K562 (cell line): ENCODE results near the gene TNK2. TPM values are rescaled to one million over a fixed set of nuclear protein-coding genes. Genes with fewer than 3 reads are reported as not detected.

Experiments used
- CXXC5 ChIP-seq: fragments of 250-450 bp; sonication (Bioruptor Pico); IDR thresholded peaks from 2 replicates; pipeline ENCODE4 v1.8.0; 2022; ENCODE audit warnings: inconsistent platforms, mild to moderate bottlenecking, moderate library complexity
- ETV5 ChIP-seq: sonication (generic); formaldehyde crosslinking; IDR thresholded peaks from 2 replicates; pipeline ENCODE4 v1.4.0; 2020; ENCODE audit warnings: low read depth, mild to moderate bottlenecking, missing genetic modification reagents
- FOXK2 ChIP-seq, 2 experiments: fragments of 450-650 bp; IDR thresholded peaks in 1 of 2; conservative IDR thresholded peaks in 1 of 2; 2 replicates each; pipeline ENCODE4 v1.6.1; 2016; ENCODE audit warnings: low read depth in 2 of 2, mild to moderate bottlenecking in 1 of 2
- JUN ChIP-seq, 2 experiments: sonication (generic) in 1 of 2; formaldehyde crosslinking in 1 of 2; IDR thresholded peaks; 2 replicates each; pipeline versions ENCODE4 v1.6.1 to v1.8.0; 2012 to 2022; ENCODE audit warnings: borderline replicate concordance in 2 of 2, mild to moderate bottlenecking in 2 of 2, improper control_type of control experiment in 1 of 2, low read depth in 1 of 2, low read length in 1 of 2, missing genetic modification reagents in 1 of 2
- MAFK ChIP-seq: IDR thresholded peaks from 2 replicates; pipeline ENCODE4 v1.6.1; 2011; ENCODE audit warnings: low read length, improper control_type of control experiment
- PML ChIP-seq: IDR thresholded peaks from 2 replicates; pipeline ENCODE4 v1.6.1; 2012; ENCODE audit warnings: low read length, inconsistent platforms
- RB1 ChIP-seq: fragments of 450-650 bp; IDR thresholded peaks from 2 replicates; pipeline ENCODE4 v1.6.1; 2017; ENCODE audit warnings: low read depth, mild to moderate bottlenecking
- STAG1 ChIP-seq: sonication (generic); formaldehyde crosslinking; IDR thresholded peaks from 2 replicates; pipeline ENCODE4 v1.5.0; 2020; ENCODE audit warnings: missing genetic modification reagents, borderline replicate concordance
- TBP ChIP-seq: optimal IDR thresholded peaks from 2 replicates; pipeline ENCODE3; 2011; ENCODE audit warnings: low read depth, low read length, improper control_type of control experiment
- TCF3 ChIP-seq: sonication (generic); formaldehyde crosslinking; IDR thresholded peaks from 2 replicates; pipeline ENCODE4 v1.4.0; 2020; ENCODE audit warnings: mild to moderate bottlenecking, missing genetic modification reagents
- ZFP36 ChIP-seq: fragments of 150-350 bp; IDR thresholded peaks from 2 replicates; pipeline ENCODE4 v1.6.1; 2018; ENCODE audit warnings: low read length, low read depth; ENCODE audit not compliant: partially characterized antibody
- ZNF217 ChIP-seq: sonication (generic); formaldehyde crosslinking; IDR thresholded peaks from 2 replicates; pipeline ENCODE4 v1.8.0; 2022; ENCODE audit warnings: mild to moderate bottlenecking, missing genetic modification reagents
- ZNF583 ChIP-seq: fragments of 250-450 bp; sonication (Bioruptor Pico); IDR thresholded peaks from 2 replicates; pipeline ENCODE4 v1.4.0; 2020
- ZNF589 ChIP-seq: fragments of 200-800 bp; sonication (Bioruptor generic); IDR thresholded peaks from 2 replicates; pipeline ENCODE4 v1.6.1; 2016; ENCODE audit warnings: low read depth, missing genetic modification characterization, missing compliant biosample characterization
- ZNF695 ChIP-seq: fragments of 450-650 bp; formaldehyde crosslinking; IDR thresholded peaks from 2 replicates; pipeline ENCODE4 v1.4.0; 2020; ENCODE audit warnings: mild to moderate bottlenecking, moderate library complexity
- polyA plus RNA-seq, 8 experiments: library from polyadenylated mRNA; depleted of rRNA in 4 of 8; stranded (reverse) in 5 of 8; unstranded in 3 of 8; fragments of >200 nt; fragmentation: Nextera tagmentation in 2 of 8; fragmentation: Illumina TruSeq in 1 of 8; extraction: Ambion mirVana in 2 of 8; extraction: Trizol in 1 of 8; gene quantifications; 2 replicates each; pipeline versions ENCODE4 v1.2.1 to v1.2.3, GENCODE V29; 2011 to 2014; ENCODE audit warnings: inconsistent platforms in 1 of 8, missing spikeins in 1 of 8
- total RNA-seq, 7 experiments: library from RNA; depleted of rRNA in 6 of 7; stranded (reverse); fragments of >200 nt in 6 of 7; fragmentation: Illumina TruSeq in 2 of 7; extraction: Trizol in 2 of 7; gene quantifications; 2 replicates each; pipeline versions ENCODE4 v1.2.1 to v1.2.3, GENCODE V29; 2011 to 2021; ENCODE audit warnings: low replicate concordance in 1 of 7
- TF ChIP-seq, protein P1 (sequence below), 2 experiments: fragments of 450-650 bp; conservative IDR thresholded peaks; 2 replicates each; pipeline ENCODE4 v1.6.1; 2017; ENCODE audit warnings: mild to moderate bottlenecking in 2 of 2, moderate library complexity in 2 of 2
- TF ChIP-seq, protein P2 (sequence below): sonication (generic); formaldehyde crosslinking; IDR thresholded peaks from 2 replicates; pipeline ENCODE4 v1.9.0; 2022; ENCODE audit warnings: mild to moderate bottlenecking, missing genetic modification reagents
- TF ChIP-seq, protein P3 (sequence below): fragments of 450-650 bp; IDR thresholded peaks from 2 replicates; pipeline ENCODE4 v1.6.1; 2016; ENCODE audit warnings: low read depth, mild to moderate bottlenecking, moderate library complexity
- TF ChIP-seq, protein P4 (sequence below): fragments of 450-650 bp; IDR thresholded peaks from 2 replicates; pipeline ENCODE4 v1.6.1; 2016; ENCODE audit warnings: antibody characterized with exemption
- TF ChIP-seq, protein P5 (sequence below): fragments of 450-650 bp; IDR thresholded peaks from 2 replicates; pipeline ENCODE4 v1.6.1; 2014; ENCODE audit warnings: low read depth, mild to moderate bottlenecking, moderate library complexity, borderline replicate concordance
- TF ChIP-seq, protein P6 (sequence below), 2 experiments: fragments of 450-650 bp in 1 of 2; sonication (generic) in 1 of 2; formaldehyde crosslinking; conservative IDR thresholded peaks; 2 replicates each; pipeline versions ENCODE4 v1.4.0 to v1.8.1; 2020 to 2022; ENCODE audit warnings: mild to moderate bottlenecking in 1 of 2, missing genetic modification reagents in 1 of 2

Gene TNK2
- total and polyA plus RNA-seq, 9 of the 15 experiments (the other 6 are each of a cell fraction or from before 2014, with no cell fraction given): 0.03 to 33.8 (median 6.5) TPM

DNA sequence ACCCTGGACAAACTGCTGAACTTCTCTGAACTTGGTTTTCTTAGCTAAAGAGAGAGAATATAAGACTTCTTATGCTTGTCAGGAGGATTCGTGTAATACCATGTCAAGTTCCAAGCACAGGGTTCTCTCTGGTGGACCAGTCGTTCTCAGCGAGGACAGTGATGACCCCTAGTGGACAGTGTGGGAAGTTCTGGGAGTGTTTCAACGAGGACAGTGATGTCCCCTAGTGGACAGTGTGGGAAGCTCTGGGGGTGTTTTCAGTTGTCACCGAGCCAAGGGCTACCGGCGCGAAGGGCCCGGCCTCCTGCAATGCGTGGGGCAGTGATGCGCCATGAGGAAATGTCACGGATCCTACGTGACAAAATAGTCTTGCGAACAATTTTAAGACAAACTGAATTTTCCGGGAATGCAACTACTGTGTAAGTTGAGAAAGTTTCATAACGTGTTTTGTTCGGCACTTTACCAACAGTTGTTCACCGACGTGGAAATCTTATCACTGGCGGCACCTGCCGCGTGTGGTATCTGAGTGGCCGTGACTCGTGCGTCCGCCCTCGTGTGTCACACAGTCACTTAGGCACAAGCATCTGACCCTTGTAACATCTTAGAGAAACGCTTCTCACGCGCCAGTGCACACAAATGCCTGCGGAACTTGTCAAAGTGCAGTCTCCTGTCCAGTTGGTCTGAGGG lies 57.4 kb downstream of the TNK2 start (continued):
- TF ChIP-seq ETV5 (CRISPR knock-in tag) (peak; percentile 74), ZFP36 (peak; percentile 34), FOXK2 (conservative IDR thresholded peaks at IDR 0.05 in 1 of 2, IDR thresholded peaks at IDR 0.05 in 1 of 2; ENCODE audit: low read depth in 2 of 2) (peak in 1 of 2 experiments; percentile 61; a peak in 1 of 4 replicates), ZNF695 (CRISPR knock-in tag) (no peak), ZNF589 (CRISPR knock-in tag) (no peak), ZNF583 (CRISPR knock-in tag) (no peak), STAG1 (CRISPR knock-in tag) (peak; percentile 94), MAFK (0 out of 2 replicates have a peak, but pooled peaks have one; percentile 17), TCF3 (peak; percentile 33), JUN (IDR thresholded peaks at IDR 0.05; ENCODE audit: borderline replicate concordance, low read depth, low read length) (peak; percentile 74), JUN (CRISPR knock-in tag; IDR thresholded peaks at IDR 0.05; ENCODE audit: borderline replicate concordance) (no peak), CXXC5 (CRISPR knock-in tag) (peak; percentile 71), ZNF217 (CRISPR knock-in tag) (no peak), PML (peak; percentile 49; the same call in 1 of the 2 replicates), TBP (peak; percentile 60), RB1 (peak; percentile 88)
- TF ChIP-seq, protein P1, sequence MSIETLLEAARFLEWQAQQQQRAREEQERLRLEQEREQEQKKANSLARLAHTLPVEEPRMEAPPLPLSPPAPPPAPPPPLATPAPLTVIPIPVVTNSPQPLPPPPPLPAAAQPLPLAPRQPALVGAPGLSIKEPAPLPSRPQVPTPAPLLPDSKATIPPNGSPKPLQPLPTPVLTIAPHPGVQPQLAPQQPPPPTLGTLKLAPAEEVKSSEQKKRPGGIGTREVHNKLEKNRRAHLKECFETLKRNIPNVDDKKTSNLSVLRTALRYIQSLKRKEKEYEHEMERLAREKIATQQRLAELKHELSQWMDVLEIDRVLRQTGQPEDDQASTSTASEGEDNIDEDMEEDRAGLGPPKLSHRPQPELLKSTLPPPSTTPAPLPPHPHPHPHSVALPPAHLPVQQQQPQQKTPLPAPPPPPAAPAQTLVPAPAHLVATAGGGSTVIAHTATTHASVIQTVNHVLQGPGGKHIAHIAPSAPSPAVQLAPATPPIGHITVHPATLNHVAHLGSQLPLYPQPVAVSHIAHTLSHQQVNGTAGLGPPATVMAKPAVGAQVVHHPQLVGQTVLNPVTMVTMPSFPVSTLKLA (conservative IDR thresholded peaks at IDR 0.05): peak; percentile 56 to 64
- TF ChIP-seq, protein P2, sequence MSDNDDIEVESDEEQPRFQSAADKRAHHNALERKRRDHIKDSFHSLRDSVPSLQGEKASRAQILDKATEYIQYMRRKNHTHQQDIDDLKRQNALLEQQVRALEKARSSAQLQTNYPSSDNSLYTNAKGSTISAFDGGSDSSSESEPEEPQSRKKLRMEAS (CRISPR knock-in tag): peak; percentile 64
- TF ChIP-seq, protein P3, sequence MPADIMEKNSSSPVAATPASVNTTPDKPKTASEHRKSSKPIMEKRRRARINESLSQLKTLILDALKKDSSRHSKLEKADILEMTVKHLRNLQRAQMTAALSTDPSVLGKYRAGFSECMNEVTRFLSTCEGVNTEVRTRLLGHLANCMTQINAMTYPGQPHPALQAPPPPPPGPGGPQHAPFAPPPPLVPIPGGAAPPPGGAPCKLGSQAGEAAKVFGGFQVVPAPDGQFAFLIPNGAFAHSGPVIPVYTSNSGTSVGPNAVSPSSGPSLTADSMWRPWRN: peak; percentile 46; the same call in 1 of the 2 replicates
- TF ChIP-seq, protein P4, sequence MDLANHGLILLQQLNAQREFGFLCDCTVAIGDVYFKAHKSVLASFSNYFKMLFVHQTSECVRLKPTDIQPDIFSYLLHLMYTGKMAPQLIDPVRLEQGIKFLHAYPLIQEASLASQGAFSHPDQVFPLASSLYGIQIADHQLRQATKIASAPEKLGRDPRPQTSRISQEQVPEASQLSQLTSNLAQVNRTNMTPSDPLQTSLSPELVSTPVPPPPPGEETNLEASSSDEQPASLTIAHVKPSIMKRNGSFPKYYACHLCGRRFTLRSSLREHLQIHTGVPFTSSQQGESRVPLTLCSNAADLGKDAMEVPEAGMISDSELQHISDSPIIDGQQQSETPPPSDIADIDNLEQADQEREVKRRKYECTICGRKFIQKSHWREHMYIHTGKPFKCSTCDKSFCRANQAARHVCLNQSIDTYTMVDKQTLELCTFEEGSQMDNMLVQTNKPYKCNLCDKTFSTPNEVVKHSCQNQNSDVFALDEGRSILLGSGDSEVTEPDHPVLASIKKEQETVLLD: peak; percentile 39; the same call in 1 of the 2 replicates
- TF ChIP-seq, protein P5, sequence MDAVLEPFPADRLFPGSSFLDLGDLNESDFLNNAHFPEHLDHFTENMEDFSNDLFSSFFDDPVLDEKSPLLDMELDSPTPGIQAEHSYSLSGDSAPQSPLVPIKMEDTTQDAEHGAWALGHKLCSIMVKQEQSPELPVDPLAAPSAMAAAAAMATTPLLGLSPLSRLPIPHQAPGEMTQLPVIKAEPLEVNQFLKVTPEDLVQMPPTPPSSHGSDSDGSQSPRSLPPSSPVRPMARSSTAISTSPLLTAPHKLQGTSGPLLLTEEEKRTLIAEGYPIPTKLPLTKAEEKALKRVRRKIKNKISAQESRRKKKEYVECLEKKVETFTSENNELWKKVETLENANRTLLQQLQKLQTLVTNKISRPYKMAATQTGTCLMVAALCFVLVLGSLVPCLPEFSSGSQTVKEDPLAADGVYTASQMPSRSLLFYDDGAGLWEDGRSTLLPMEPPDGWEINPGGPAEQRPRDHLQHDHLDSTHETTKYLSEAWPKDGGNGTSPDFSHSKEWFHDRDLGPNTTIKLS: 0 out of 2 replicates have a peak, but pooled peaks have one; percentile 29
- TF ChIP-seq, protein P6, sequence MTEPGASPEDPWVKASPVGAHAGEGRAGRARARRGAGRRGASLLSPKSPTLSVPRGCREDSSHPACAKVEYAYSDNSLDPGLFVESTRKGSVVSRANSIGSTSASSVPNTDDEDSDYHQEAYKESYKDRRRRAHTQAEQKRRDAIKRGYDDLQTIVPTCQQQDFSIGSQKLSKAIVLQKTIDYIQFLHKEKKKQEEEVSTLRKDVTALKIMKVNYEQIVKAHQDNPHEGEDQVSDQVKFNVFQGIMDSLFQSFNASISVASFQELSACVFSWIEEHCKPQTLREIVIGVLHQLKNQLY (CRISPR knock-in tag; conservative IDR thresholded peaks at IDR 0.05): no peak
